Panc1 (cell line): ENCODE data around the gene FKBP6. TPM values are rescaled to one million over a fixed set of nuclear protein-coding genes. Genes with fewer than 3 reads are reported as not detected.
"Not testable (repeated sequence)": the region's sequence is repeated elsewhere in the genome, so short reads cannot be mapped to it uniquely, and the experiment has no call there.

Experiments used
- ATAC-seq: fragments of 200-7000 bp; cut with Tn5 transposase; 2 replicates; pipeline ENCODE4 v1.9.1; 2020; ENCODE audit warnings: mild to moderate bottlenecking, moderate library complexity
- BruUV-seq: library from RNA; stranded (reverse); fragments of 400-500 nt; replicated peaks from 2 replicates; lab custom pipeline; 2021; lab: Mats Ljungman, UMichigan
- CTCF ChIA-PET: fragments of 300-600 bp; sonication (Branson Sonifier 250); formaldehyde crosslinking; loops from one replicate; lab custom pipeline; 2022; ENCODE audit warnings: antibody characterized with exemption; lab: Charles Lee
- POLR2A ChIA-PET: fragments of 300-600 bp; sonication (Branson Sonifier 250); formaldehyde crosslinking; loops from one replicate; lab custom pipeline; 2022; ENCODE audit warnings: antibody characterized with exemption; lab: Charles Lee
- DNase-seq: peaks from one replicate; pipeline ENCODE4 v3.0.0-alpha.2; 2010; ENCODE audit warnings: low read depth, low spot score
- H3K27ac ChIP-seq: 2 replicates; pipeline ENCODE4 v1.5.1; 2011; ENCODE audit warnings: mild to moderate bottlenecking, low read length, inconsistent platforms
- H3K27me3 ChIP-seq: fragments of 200-500 bp; sonication (Bioruptor generic); 2 replicates; pipeline ENCODE4 v1.6.0; 2014; ENCODE audit warnings: low read length, inconsistent platforms; ENCODE audit not compliant: control insufficient read depth, insufficient read depth
- H3K36me3 ChIP-seq: fragments of 200-500 bp; sonication (Bioruptor generic); 2 replicates; pipeline ENCODE4 v1.5.1; 2014; ENCODE audit warnings: inconsistent platforms, mild to moderate bottlenecking, low read length, moderate library complexity; ENCODE audit not compliant: control insufficient read depth, insufficient read depth
- H3K4me1 ChIP-seq: 2 replicates; pipeline ENCODE4 v1.5.1; 2011; ENCODE audit warnings: inconsistent platforms, mild to moderate bottlenecking, low read length, moderate library complexity; ENCODE audit not compliant: control insufficient read depth, insufficient read depth
- H3K4me3 ChIP-seq, 2 experiments: 2 replicates each; pipeline ENCODE4 v1.5.1; 2011 to 2012; ENCODE audit warnings: low read depth in 2 of 2, low read length in 2 of 2, mild to moderate bottlenecking in 2 of 2, inconsistent platforms in 1 of 2, moderate library complexity in 1 of 2
- H3K9me3 ChIP-seq: fragments of 200-500 bp; sonication (Bioruptor generic); 2 replicates; pipeline ENCODE4 v1.5.1; 2014; ENCODE audit warnings: low read depth, mild to moderate bottlenecking, inconsistent platforms, low read length, moderate library complexity; ENCODE audit not compliant: control insufficient read depth, insufficient read depth
- CTCF ChIP-seq: fragments of 450-650 bp; IDR thresholded peaks from 2 replicates; pipeline ENCODE4 v1.5.1; 2017; ENCODE audit warnings: mild to moderate bottlenecking
- POLR2AphosphoS5 ChIP-seq: IDR thresholded peaks from 2 replicates; pipeline ENCODE4 v1.6.1; 2012; ENCODE audit warnings: mild to moderate bottlenecking, low read depth, low read length, moderate library complexity
- REST ChIP-seq, 2 experiments: IDR thresholded peaks; 2 replicates each; pipeline ENCODE4 v1.6.1; 2011 to 2012; ENCODE audit warnings: low read depth in 2 of 2, control low read depth in 1 of 2, low read length in 1 of 2, mild to moderate bottlenecking in 1 of 2, moderate library complexity in 1 of 2; ENCODE audit not compliant: insufficient read depth in 1 of 2
- SIN3A ChIP-seq: IDR thresholded peaks from 2 replicates; pipeline ENCODE4 v1.6.1; 2012; ENCODE audit warnings: low read depth, mild to moderate bottlenecking, low read length, moderate library complexity, borderline replicate concordance; ENCODE audit not compliant: insufficient read depth
- TCF7L2 ChIP-seq: IDR thresholded peaks from 2 replicates; pipeline ENCODE4 v1.6.1; 2011; ENCODE audit warnings: mild to moderate bottlenecking, low read depth, low read length, inconsistent platforms
- in situ Hi-C: cut with HindIII; loops from 2 replicates; pipeline ENCODE4 v1.10.0; 2016; ENCODE audit warnings: low sequenced_read_pairs, low pct_unique_long_range_greater_than_20kb
- intact Hi-C: fragments of 100-400 bp; cut with micrococcal nuclease; formaldehyde crosslinking; loops from one replicate; pipeline ENCODE4 v1.10.0; 2022; ENCODE audit not compliant: unreplicated experiment
- total RNA-seq: library from RNA; stranded (reverse); gene quantifications from one replicate; pipeline ENCODE4 v1.2.1, GENCODE V29; 2021; ENCODE audit not compliant: unreplicated experiment

FKBP6 gene
- total RNA-seq, 1 experiment from 2014 or later: not detected

- ChIA-PET POLR2A (no interaction called here), CTCF (no interaction called here)
- no peaks in the 10 kb centered on the region for H3K9me3 ChIP-seq
- H3K4me1 ChIP-seq: no peaks in the 10 kb centered on the region
- no peaks in the 10 kb centered on the region for H3K36me3 ChIP-seq
- no peak for ATAC-seq
- no peak for TF ChIP-seq REST (IDR thresholded peaks at IDR 0.05; ENCODE audit: insufficient read depth in 1 of 2, low read depth in 2 of 2, low read length in 1 of 2)
- no peak for TF ChIP-seq SIN3A
- TF ChIP-seq POLR2AphosphoS5: no peak
- TF ChIP-seq CTCF: no peak
- TF ChIP-seq TCF7L2: no peak
- no peaks in the 10 kb centered on the region for H3K27me3 ChIP-seq
- no peak for DNase-seq
- BruUV-seq: no TSS peak
- in situ Hi-C loops: no loop called here
- no peak overlapping the region for H3K27ac ChIP-seq
- no peak overlapping the region for H3K4me3 ChIP-seq
- intact Hi-C loops: no loop called here
Observed at GRCh38 chr7:73397521-73398281, 69.7 kb downstream of the FKBP6 start.

DNA sequence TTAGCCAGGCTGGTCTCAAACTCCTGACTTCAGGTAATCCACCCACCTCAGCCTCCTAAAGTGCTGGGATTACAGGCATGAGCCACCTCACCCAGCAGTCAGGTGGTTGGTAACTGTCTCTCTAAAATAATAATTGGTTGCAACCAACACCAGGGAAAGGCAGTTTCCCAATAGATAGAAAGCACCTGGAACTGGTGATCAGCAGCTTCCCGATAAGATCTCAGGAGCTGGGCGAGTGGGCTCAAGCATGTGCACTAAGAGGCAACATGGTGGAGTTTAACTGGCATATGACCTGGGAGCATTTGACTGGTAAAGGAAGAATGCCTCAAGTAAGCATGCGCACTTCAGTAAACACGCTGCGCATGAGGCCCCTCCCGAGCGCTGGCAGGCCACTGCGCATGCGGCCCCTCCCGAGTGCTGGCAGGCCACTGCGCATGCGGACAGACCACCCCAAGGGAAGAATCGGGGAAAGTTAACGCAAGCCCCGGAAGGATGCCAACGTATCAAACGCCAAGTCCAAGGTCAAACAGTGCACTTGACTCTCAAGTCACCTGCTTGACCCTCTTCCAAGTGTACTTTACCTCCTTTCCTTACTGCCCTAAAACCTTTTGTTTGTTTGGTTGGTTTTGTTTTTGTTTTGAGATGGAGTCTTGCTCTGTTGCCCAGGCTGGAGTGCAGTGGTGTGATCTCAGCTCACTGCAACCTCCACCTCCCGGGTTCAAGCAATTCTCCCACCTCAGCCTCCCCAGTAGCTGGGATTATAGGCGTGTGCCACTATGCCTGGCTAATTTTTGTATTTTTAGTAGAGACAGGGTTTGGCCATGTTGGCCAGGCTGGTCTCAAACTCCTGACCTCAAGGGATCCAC, 71.5 kb downstream of the FKBP6 start:
- 0 out of 4 replicates have a peak overlapping the region, but pooled peaks of 1 of the 2 experiments have one; percentile 9 for H3K4me3 ChIP-seq
- ATAC-seq: 0 out of 2 replicates have a peak, but pooled peaks have one; percentile 44
- in situ Hi-C loops, CTCF ChIA-PET, H3K27ac ChIP-seq, POLR2A ChIA-PET, DNase-seq, BruUV-seq, H3K36me3 ChIP-seq, H3K4me1 ChIP-seq, intact Hi-C loops, H3K9me3 ChIP-seq, H3K27me3 ChIP-seq: not testable (repeated sequence)

- ATAC-seq: not testable (repeated sequence)
Observed at GRCh38 chr7:73404860-73405259, 76.9 kb downstream of the FKBP6 start.

More at GRCh38 chr7:73404860-73405259, 76.9 kb downstream of the FKBP6 start:
- H3K27me3 ChIP-seq, H3K9me3 ChIP-seq, POLR2A ChIA-PET, H3K36me3 ChIP-seq, intact Hi-C loops, BruUV-seq, DNase-seq, H3K4me1 ChIP-seq, in situ Hi-C loops, H3K4me3 ChIP-seq, H3K27ac ChIP-seq, CTCF ChIA-PET: not testable (repeated sequence)

Other genes with a start within 250 kb of the FKBP6 start
- not detected for gene SPDYE9, start 242.1 kb upstream of the FKBP6 start, total RNA-seq
- 66.8 TPM for gene NSUN5, start 19.3 kb upstream of the FKBP6 start, total RNA-seq
- not detected for gene TRIM50, start 79 bp upstream of the FKBP6 start, total RNA-seq
- 3.2 TPM for gene FZD9, start 105.6 kb downstream of the FKBP6 start, total RNA-seq
- gene BAZ1B, start 194.1 kb downstream of the FKBP6 start, total RNA-seq: 107 TPM
- 95.4 TPM for gene BCL7B, start 229.5 kb downstream of the FKBP6 start, total RNA-seq